ENCODE data around the gene NPIPB2. TPM values are rescaled to one million over a fixed set of nuclear protein-coding genes. Genes with fewer than 3 reads are reported as not detected.

NPIPB2 gene
- total and polyA plus RNA-seq, 2 of the 8 experiments (the other 6 are each of a cell fraction or from before 2014, with no cell fraction given) = 7.5 to 8.3 TPM

GRCh38 chr16:11884035-11884434 lies 57.8 kb downstream of the NPIPB2 start (continued):
- TF ChIP-seq CHD1 (IDR thresholded peaks at IDR 0.05; ENCODE audit: low read depth, low read length) (no peak), SIRT6 (IDR thresholded peaks at IDR 0.05; ENCODE audit: low read length) (no peak), SIX5 (IDR thresholded peaks at IDR 0.05; ENCODE audit: low read depth, low read length) (no peak), POU5F1 (IDR thresholded peaks at IDR 0.05; ENCODE audit: low read depth, low read length) (no peak), MAFK (IDR thresholded peaks at IDR 0.05; ENCODE audit: low read depth, low read length) (no peak), NRF1 (IDR thresholded peaks at IDR 0.05; ENCODE audit: low read depth, low read length) (no peak), SAP30 (IDR thresholded peaks at IDR 0.05; ENCODE audit: insufficient read depth, insufficient replicate concordance, low read length) (no peak)
- TF ChIP-seq, protein P1, sequence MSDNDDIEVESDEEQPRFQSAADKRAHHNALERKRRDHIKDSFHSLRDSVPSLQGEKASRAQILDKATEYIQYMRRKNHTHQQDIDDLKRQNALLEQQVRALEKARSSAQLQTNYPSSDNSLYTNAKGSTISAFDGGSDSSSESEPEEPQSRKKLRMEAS (IDR thresholded peaks at IDR 0.05) = no peak

Measured in H1 (cell line).